ENCODE data around the gene RIMKLB.

Gene RIMKLB

GRCh38 chr12:8696442-8697090 is 1.2 kb upstream of the RIMKLB start:
- Histone ChIP-seq H3K4me2 (ENCODE audit: low read length) (peak overlapping the region; percentile 94), H3K36me3 (ENCODE audit: control insufficient read depth, insufficient read depth, low read length) (no peaks in the 10 kb centered on the region), H3K9me3 (ENCODE audit: control insufficient read depth, low read length) (no peaks in the 10 kb centered on the region), H3K4me1 (peaks cover 16% of the 10 kb centered on the region), H3K27me3 (ENCODE audit: control insufficient read depth, insufficient read depth, low read length) (no peaks in the 10 kb centered on the region), H3K79me2 (peaks cover 6% of the 10 kb centered on the region), H3K4me3 (ENCODE audit: low read depth, low read length) (peak overlapping the region; percentile 88), H3K27ac (peak overlapping the region; percentile 99), H2AFZ (peak overlapping the region; percentile 99), H3K9ac (no peak overlapping the region)
- TF ChIP-seq CTCF (IDR thresholded peaks at IDR 0.05), result no peak

GRCh38 chr12:8697120-8697475 is 693 bp upstream of the RIMKLB start:
- peaks cover 6% of the 10 kb centered on the region for H3K79me2 ChIP-seq
- peak overlapping the region; percentile 94 for H3K4me2 ChIP-seq (ENCODE audit: low read length)
- H3K9ac ChIP-seq, result peak overlapping the region; percentile 97
- peaks cover 16% of the 10 kb centered on the region for H3K4me1 ChIP-seq
- peak overlapping the region; percentile 88 for H3K4me3 ChIP-seq (ENCODE audit: low read depth, low read length)
- no peak for TF ChIP-seq CTCF (IDR thresholded peaks at IDR 0.05)
- H3K9me3 ChIP-seq (ENCODE audit: control insufficient read depth, low read length), result no peaks in the 10 kb centered on the region
- peak overlapping the region; percentile 99 for H2AFZ ChIP-seq
- H3K36me3 ChIP-seq (ENCODE audit: control insufficient read depth, insufficient read depth, low read length), result no peaks in the 10 kb centered on the region
- peak overlapping the region; percentile 99 for H3K27ac ChIP-seq
- H3K27me3 ChIP-seq (ENCODE audit: control insufficient read depth, insufficient read depth, low read length), result no peaks in the 10 kb centered on the region

GRCh38 chr12:8698132-8698851 is 501 bp downstream of the RIMKLB start:
- H3K4me3 ChIP-seq (ENCODE audit: low read depth, low read length), result peak overlapping the region; percentile 88
- H3K9ac ChIP-seq, result peak overlapping the region; percentile 95
- H3K4me1 ChIP-seq, result peaks cover 11% of the 10 kb centered on the region

GRCh38 chr12:8698879-8699278 is 1.1 kb downstream of the RIMKLB start:
- peak overlapping the region; percentile 99 for H3K27ac ChIP-seq
- peak overlapping the region; percentile 88 for H3K4me3 ChIP-seq (ENCODE audit: low read depth, low read length)
- H3K4me1 ChIP-seq, result peaks cover 11% of the 10 kb centered on the region
- no peak overlapping the region for H2AFZ ChIP-seq
- H3K4me2 ChIP-seq (ENCODE audit: low read length), result peak overlapping the region; percentile 81
- TF ChIP-seq CTCF (IDR thresholded peaks at IDR 0.05), result no peak
- no peaks in the 10 kb centered on the region for H3K27me3 ChIP-seq (ENCODE audit: control insufficient read depth, insufficient read depth, low read length)
- no peaks in the 10 kb centered on the region for H3K9me3 ChIP-seq (ENCODE audit: control insufficient read depth, low read length)
- H3K9ac ChIP-seq, result no peak overlapping the region
- no peaks in the 10 kb centered on the region for H3K36me3 ChIP-seq (ENCODE audit: control insufficient read depth, insufficient read depth, low read length)
- H3K79me2 ChIP-seq, result peaks cover 18% of the 10 kb centered on the region

More at GRCh38 chr12:8698132-8698851, 501 bp downstream of the RIMKLB start:
- peak; percentile 15 for TF ChIP-seq CTCF (IDR thresholded peaks at IDR 0.05)
- Histone ChIP-seq H3K27me3 (ENCODE audit: control insufficient read depth, insufficient read depth, low read length) (no peaks in the 10 kb centered on the region), H3K36me3 (ENCODE audit: control insufficient read depth, insufficient read depth, low read length) (no peaks in the 10 kb centered on the region), H3K27ac (peak overlapping the region; percentile 99), H2AFZ (peak overlapping the region; percentile 84), H3K4me2 (ENCODE audit: low read length) (peak overlapping the region; percentile 81), H3K79me2 (peaks cover 16% of the 10 kb centered on the region), H3K9me3 (ENCODE audit: control insufficient read depth, low read length) (no peaks in the 10 kb centered on the region)

Data from parathyroid adenoma (tissue), 2 donors.